22Rv1 (cell line): ENCODE results near the gene KLHL17.

ENCODE experiments used
- H3K27ac ChIP-seq: fragments of 450-650 bp; 2 replicates; pipeline ENCODE4 v1.5.1; 2017
- CTCF ChIP-seq: fragments of 450-650 bp; IDR thresholded peaks from 2 replicates; pipeline ENCODE4 v1.5.1; 2017; ENCODE audit warnings: mild to moderate bottlenecking
- ZFX ChIP-seq: fragments of 450-650 bp; IDR thresholded peaks from 2 replicates; pipeline ENCODE4 v1.6.1; 2017; ENCODE audit warnings: antibody characterized with exemption, borderline replicate concordance

Gene KLHL17

GRCh38 chr1:914891-915280, 45.5 kb upstream of the KLHL17 start:
- TF ChIP-seq ZFX (no peak), CTCF (no peak)
- H3K27ac ChIP-seq: no peak overlapping the region

GRCh38 chr1:915295-916172, 44.9 kb upstream of the KLHL17 start:
- peak overlapping the region; percentile 91 for H3K27ac ChIP-seq

GRCh38 chr1:916173-917075, 44.0 kb upstream of the KLHL17 start:
- TF ChIP-seq CTCF: no peak
- TF ChIP-seq ZFX: no peak
- peak overlapping the region; percentile 91 for H3K27ac ChIP-seq

More at GRCh38 chr1:915295-916172, 44.9 kb upstream of the KLHL17 start:
- no peak for TF ChIP-seq CTCF
- no peak for TF ChIP-seq ZFX

- TF ChIP-seq CTCF (no peak), ZFX (no peak)
- H3K27ac ChIP-seq: peak overlapping the region; percentile 91
Observed at GRCh38 chr1:917076-917459, 43.3 kb upstream of the KLHL17 start.

GRCh38 chr1:917466-918091, 42.8 kb upstream of the KLHL17 start:
- H3K27ac ChIP-seq: peak overlapping the region; percentile 91
- TF ChIP-seq ZFX (no peak), CTCF (no peak)

GRCh38 chr1:918353-918752, 42.0 kb upstream of the KLHL17 start:
- peak overlapping the region; percentile 91 for H3K27ac ChIP-seq
- TF ChIP-seq ZFX (no peak), CTCF (no peak)
